Measurements from ENCODE around the gene TXNRD2. TPM values are rescaled to one million over a fixed set of nuclear protein-coding genes. Genes with fewer than 3 reads are reported as not detected.
"Not testable (repeated sequence)": the region's sequence is repeated elsewhere in the genome, so short reads cannot be mapped to it uniquely, and the experiment has no call there.

Gene TXNRD2
- total RNA-seq, 1 experiment from 2014 or later: 19.7 TPM

GRCh38 chr22:19906864-19907263 is 34.8 kb downstream of the TXNRD2 start:
- H3K4me1 ChIP-seq (ENCODE audit: control insufficient read depth in 1 of 2, insufficient read depth in 2 of 2, low read length in 2 of 2); DNase-seq (ENCODE audit: low read depth, low spot score); H3K4me3 ChIP-seq (replicated peaks in 1 of 2; ENCODE audit: low read depth in 1 of 2, low read length in 2 of 2); H3K27me3 ChIP-seq (ENCODE audit: insufficient read depth, low read length); POLR2A ChIA-PET; RAD21 ChIA-PET (ENCODE audit: low non-redundant PET in 1 of 2, low total read pairs in 2 of 2, uncharacterized antibody in 2 of 2, unreplicated experiment in 2 of 2); H3K36me3 ChIP-seq (ENCODE audit: control insufficient read depth in 1 of 2, insufficient read depth in 2 of 2, low read length in 2 of 2); H3K79me2 ChIP-seq (ENCODE audit: insufficient read depth, low read length); H3K9ac ChIP-seq (ENCODE audit: low read length); ATAC-seq; BruUV-seq (replicated peaks); H4K20me1 ChIP-seq (ENCODE audit: insufficient read depth); H3K9me3 ChIP-seq (ENCODE audit: control insufficient read depth in 1 of 2, insufficient read depth in 1 of 2, low read depth in 1 of 2, low read length in 2 of 2); H2AFZ ChIP-seq (ENCODE audit: low read depth, low read length, poor library complexity, severe bottlenecking); intact Hi-C loops (cut with micrococcal nuclease); H3K27ac ChIP-seq (ENCODE audit: low read depth, low read length); H3K4me2 ChIP-seq (ENCODE audit: low read length); H3K9me2 ChIP-seq (ENCODE audit: insufficient read depth): not testable (repeated sequence)
- CTCF ChIA-PET: interaction anchor here (1.0 kb wide), 1 partner anchor 176 kb away, joined by 3 read pairs; no protein-coding TSS in a partner anchor

- ChIA-PET RAD21 (ENCODE audit: low non-redundant PET in 1 of 2, low total read pairs in 2 of 2, uncharacterized antibody in 2 of 2, unreplicated experiment in 2 of 2) (no interaction called here), POLR2A (no interaction called here), CTCF (interaction anchor here (1.0 to 1.2 kb wide), 2 partner anchors 175 kb away, joined by 3 to 8 read pairs; no protein-coding TSS in a partner anchor)
- Histone ChIP-seq H3K9ac (ENCODE audit: low read length) (no peak overlapping the region), H3K27ac (ENCODE audit: low read depth, low read length) (no peak overlapping the region), H3K4me1 (ENCODE audit: control insufficient read depth in 1 of 2, insufficient read depth in 2 of 2, low read length in 2 of 2) (no peaks in the 10 kb centered on the region), H3K9me3 (ENCODE audit: control insufficient read depth in 1 of 2, insufficient read depth in 1 of 2, low read depth in 1 of 2, low read length in 2 of 2) (no peaks in the 10 kb centered on the region), H2AFZ (ENCODE audit: low read depth, low read length, poor library complexity, severe bottlenecking) (no peak overlapping the region), H3K36me3 (ENCODE audit: control insufficient read depth in 1 of 2, insufficient read depth in 2 of 2, low read length in 2 of 2) (no peaks in the 10 kb centered on the region), H3K9me2 (ENCODE audit: insufficient read depth) (no peaks in the 10 kb centered on the region), H4K20me1 (ENCODE audit: insufficient read depth) (no peaks in the 10 kb centered on the region), H3K27me3 (ENCODE audit: insufficient read depth, low read length) (no peaks in the 10 kb centered on the region), H3K4me3 (replicated peaks in 1 of 2; ENCODE audit: low read depth in 1 of 2, low read length in 2 of 2) (no peak overlapping the region), H3K4me2 (ENCODE audit: low read length) (no peak overlapping the region), H3K79me2 (ENCODE audit: insufficient read depth, low read length) (no peaks in the 10 kb centered on the region)
- no peak for ATAC-seq
- intact Hi-C loops (cut with micrococcal nuclease): no loop called here
- DNase-seq (ENCODE audit: low read depth, low spot score): no peak
- BruUV-seq (replicated peaks): no TSS peak
- no peak for TF ChIP-seq ZNF274 (IDR thresholded peaks at IDR 0.05; ENCODE audit: low read depth, low read length)
- TF ChIP-seq YY1 (IDR thresholded peaks at IDR 0.05; ENCODE audit: extremely low read depth, insufficient replicate concordance, low read depth, low read length): no peak
- TF ChIP-seq RAD21 (IDR thresholded peaks at IDR 0.05; ENCODE audit: low read depth): no peak
- no peak for TF ChIP-seq CTCF (IDR thresholded peaks at IDR 0.05 in 2 of 3, conservative IDR thresholded peaks at IDR 0.05 in 1 of 3; ENCODE audit: borderline replicate concordance in 1 of 3, insufficient read depth in 1 of 3, low read depth in 2 of 3, low read length in 2 of 3)
- TF ChIP-seq EGR1 (IDR thresholded peaks at IDR 0.05; ENCODE audit: low read depth): no peak
- TF ChIP-seq FOSL1 (IDR thresholded peaks at IDR 0.05; ENCODE audit: low read depth): no peak
- TF ChIP-seq CBX3 (IDR thresholded peaks at IDR 0.05; ENCODE audit: low read depth): no peak
- TF ChIP-seq, protein P1, sequence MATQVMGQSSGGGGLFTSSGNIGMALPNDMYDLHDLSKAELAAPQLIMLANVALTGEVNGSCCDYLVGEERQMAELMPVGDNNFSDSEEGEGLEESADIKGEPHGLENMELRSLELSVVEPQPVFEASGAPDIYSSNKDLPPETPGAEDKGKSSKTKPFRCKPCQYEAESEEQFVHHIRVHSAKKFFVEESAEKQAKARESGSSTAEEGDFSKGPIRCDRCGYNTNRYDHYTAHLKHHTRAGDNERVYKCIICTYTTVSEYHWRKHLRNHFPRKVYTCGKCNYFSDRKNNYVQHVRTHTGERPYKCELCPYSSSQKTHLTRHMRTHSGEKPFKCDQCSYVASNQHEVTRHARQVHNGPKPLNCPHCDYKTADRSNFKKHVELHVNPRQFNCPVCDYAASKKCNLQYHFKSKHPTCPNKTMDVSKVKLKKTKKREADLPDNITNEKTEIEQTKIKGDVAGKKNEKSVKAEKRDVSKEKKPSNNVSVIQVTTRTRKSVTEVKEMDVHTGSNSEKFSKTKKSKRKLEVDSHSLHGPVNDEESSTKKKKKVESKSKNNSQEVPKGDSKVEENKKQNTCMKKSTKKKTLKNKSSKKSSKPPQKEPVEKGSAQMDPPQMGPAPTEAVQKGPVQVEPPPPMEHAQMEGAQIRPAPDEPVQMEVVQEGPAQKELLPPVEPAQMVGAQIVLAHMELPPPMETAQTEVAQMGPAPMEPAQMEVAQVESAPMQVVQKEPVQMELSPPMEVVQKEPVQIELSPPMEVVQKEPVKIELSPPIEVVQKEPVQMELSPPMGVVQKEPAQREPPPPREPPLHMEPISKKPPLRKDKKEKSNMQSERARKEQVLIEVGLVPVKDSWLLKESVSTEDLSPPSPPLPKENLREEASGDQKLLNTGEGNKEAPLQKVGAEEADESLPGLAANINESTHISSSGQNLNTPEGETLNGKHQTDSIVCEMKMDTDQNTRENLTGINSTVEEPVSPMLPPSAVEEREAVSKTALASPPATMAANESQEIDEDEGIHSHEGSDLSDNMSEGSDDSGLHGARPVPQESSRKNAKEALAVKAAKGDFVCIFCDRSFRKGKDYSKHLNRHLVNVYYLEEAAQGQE (IDR thresholded peaks at IDR 0.05; ENCODE audit: low read depth): no peak
- no peak for TF ChIP-seq POLR2AphosphoS5 (IDR thresholded peaks at IDR 0.05; ENCODE audit: low read depth, low read length)
- no peak for TF ChIP-seq EZH2phosphoT487 (IDR thresholded peaks at IDR 0.05; ENCODE audit: borderline replicate concordance)
- TF ChIP-seq POLR2A (IDR thresholded peaks at IDR 0.05; ENCODE audit: borderline replicate concordance, extremely low read depth, insufficient read depth, insufficient read length): no peak
- TF ChIP-seq ELF1 (IDR thresholded peaks at IDR 0.05; ENCODE audit: borderline replicate concordance, low read depth): no peak
- TF ChIP-seq SP1 (IDR thresholded peaks at IDR 0.05; ENCODE audit: low read depth): no peak
Measured at GRCh38 chr22:19905347-19906276, 36.0 kb downstream of the TXNRD2 start.

Data from HCT116 (cell line).